ENCODE measurements around the gene MTX1.

GRCh38 chr1:155253208-155253607 is 44.7 kb downstream of the MTX1 start:
- TF ChIP-seq CTCF (IDR thresholded peaks at IDR 0.05) (no peak), POLR2A (IDR thresholded peaks at IDR 0.05) (no peak), POLR2AphosphoS5 (IDR thresholded peaks at IDR 0.05) (no peak)
